ENCODE results near the gene CLDN6.

DNA sequence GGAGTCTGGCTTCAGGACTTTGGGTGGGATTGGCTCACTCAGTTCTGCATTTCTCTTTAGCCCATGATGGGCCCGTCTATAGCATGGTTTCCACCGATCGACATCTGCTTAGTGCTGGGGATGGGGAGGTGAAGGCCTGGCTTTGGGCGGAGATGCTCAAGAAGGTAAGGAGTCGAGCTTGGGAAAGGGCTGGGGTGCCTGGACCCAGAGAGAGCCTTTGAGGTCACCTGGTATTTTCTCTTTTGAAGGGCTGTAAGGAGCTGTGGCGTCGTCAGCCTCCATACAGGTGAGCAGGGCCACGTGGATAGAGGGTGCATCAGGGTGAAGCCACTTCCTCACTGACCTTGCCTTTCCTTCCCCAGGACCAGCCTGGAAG is 8.0 kb upstream of the CLDN6 start:
- TF ChIP-seq CTCF (IDR thresholded peaks at IDR 0.05) (no peak), ZFX (IDR thresholded peaks at IDR 0.05; ENCODE audit: borderline replicate concordance) (no peak)

All from 22Rv1 (cell line).